H9 (cell line): ENCODE measurements around the gene ITGA11. TPM values are rescaled to one million over a fixed set of nuclear protein-coding genes. Genes with fewer than 3 reads are reported as not detected.

Experiments
- DNase-seq: peaks from one replicate; pipeline ENCODE4 v3.0.0-alpha.2; 2017
- H2AFZ ChIP-seq: one replicate; pipeline ENCODE4 v1.6.1; 2013; ENCODE audit warnings: mild to moderate bottlenecking, low read length, control low read depth, moderate library complexity
- H2AK5ac ChIP-seq: 2 replicates; pipeline ENCODE4 v1.6.1; 2013; ENCODE audit warnings: low read length, control low read depth, mixed read lengths; ENCODE audit not compliant: insufficient read length
- H2BK120ac ChIP-seq: one replicate; pipeline ENCODE4 v1.6.1; 2013; ENCODE audit warnings: low read depth, mild to moderate bottlenecking, low read length, control low read depth, inconsistent platforms; ENCODE audit not compliant: poor library complexity, severe bottlenecking
- H2BK12ac ChIP-seq: 2 replicates; pipeline ENCODE4 v1.6.1; 2013; ENCODE audit warnings: low read length, control low read depth, mixed read lengths, low read depth; ENCODE audit not compliant: insufficient read length
- H2BK15ac ChIP-seq: 2 replicates; pipeline ENCODE4 v1.6.1; 2013; ENCODE audit warnings: low read depth, low read length, control low read depth
- H2BK20ac ChIP-seq: one replicate; pipeline ENCODE4 v1.6.1; 2013; ENCODE audit warnings: low read depth, mild to moderate bottlenecking, low read length, control low read depth, inconsistent platforms; ENCODE audit not compliant: poor library complexity, severe bottlenecking
- H2BK5ac ChIP-seq: 2 replicates; pipeline ENCODE4 v1.6.1; 2013; ENCODE audit warnings: low read length, control low read depth, mixed read lengths; ENCODE audit not compliant: insufficient read length
- H3K14ac ChIP-seq: 2 replicates; pipeline ENCODE4 v1.6.1; 2013; ENCODE audit warnings: low read length, control low read depth; ENCODE audit not compliant: insufficient read depth
- H3K18ac ChIP-seq: 2 replicates; pipeline ENCODE4 v1.6.1; 2013; ENCODE audit warnings: low read depth, mild to moderate bottlenecking, mixed read lengths, low read length, control low read depth; ENCODE audit not compliant: insufficient read length
- H3K23ac ChIP-seq: 2 replicates; pipeline ENCODE4 v1.6.1; 2013; ENCODE audit warnings: low read length, control low read depth, mixed read lengths, low read depth; ENCODE audit not compliant: insufficient read length
- H3K23me2 ChIP-seq: 2 replicates; pipeline ENCODE4 v1.6.1; 2013; ENCODE audit warnings: low read depth, mild to moderate bottlenecking, mixed read lengths, low read length, control low read depth; ENCODE audit not compliant: insufficient read length, poor library complexity, severe bottlenecking
- H3K27ac ChIP-seq: 2 replicates; pipeline ENCODE4 v1.5.1; 2013; ENCODE audit warnings: low read length, control low read depth, mixed read lengths, low read depth; ENCODE audit not compliant: insufficient read length
- H3K27me3 ChIP-seq: 2 replicates; pipeline ENCODE4 v1.6.1; 2013; ENCODE audit warnings: low read length, control low read depth, inconsistent platforms; ENCODE audit not compliant: insufficient read depth
- H3K4ac ChIP-seq: 2 replicates; pipeline ENCODE4 v1.6.1; 2013; ENCODE audit warnings: low read depth, mild to moderate bottlenecking, control low read depth, inconsistent platforms, low read length, moderate library complexity
- H3K4me1 ChIP-seq: 2 replicates; pipeline ENCODE4 v1.6.1; 2013; ENCODE audit warnings: low read length, control low read depth, inconsistent platforms; ENCODE audit not compliant: insufficient read depth
- H3K4me2 ChIP-seq: 2 replicates; pipeline ENCODE4 v1.6.1; 2013; ENCODE audit warnings: low read length, control low read depth, mixed read lengths; ENCODE audit not compliant: insufficient read length, insufficient read depth
- H3K56ac ChIP-seq: 2 replicates; pipeline ENCODE4 v1.6.1; 2013; ENCODE audit warnings: low read depth, mild to moderate bottlenecking, mixed read lengths, low read length, control low read depth; ENCODE audit not compliant: insufficient read length
- H3K79me1 ChIP-seq: 2 replicates; pipeline ENCODE4 v1.6.1; 2013; ENCODE audit warnings: low read depth, mild to moderate bottlenecking, moderate library complexity, low read length, control low read depth, inconsistent platforms; ENCODE audit not compliant: insufficient read depth, poor library complexity, severe bottlenecking
- H3K79me2 ChIP-seq: 2 replicates; pipeline ENCODE4 v1.6.1; 2013; ENCODE audit warnings: low read length, control low read depth, inconsistent platforms; ENCODE audit not compliant: insufficient read depth
- H3K9ac ChIP-seq: 2 replicates; pipeline ENCODE4 v1.6.1; 2013; ENCODE audit warnings: low read length, control low read depth, mixed read lengths; ENCODE audit not compliant: insufficient read length; ENCODE audit errors: extremely low read depth
- H3K9me3 ChIP-seq: one replicate; pipeline ENCODE4 v1.6.1; 2013; ENCODE audit warnings: low read depth, low read length, inconsistent platforms; ENCODE audit not compliant: control insufficient read depth
- H3T11ph ChIP-seq: one replicate; pipeline ENCODE4 v1.6.1; 2013; ENCODE audit warnings: mild to moderate bottlenecking, low read length, control low read depth, inconsistent platforms
- H4K20me1 ChIP-seq: one replicate; pipeline ENCODE4 v1.6.1; 2013; ENCODE audit not compliant: control insufficient read depth, insufficient read length, insufficient read depth
- H4K5ac ChIP-seq: 2 replicates; pipeline ENCODE4 v1.6.1; 2013; ENCODE audit warnings: low read depth, mild to moderate bottlenecking, mixed read lengths, low read length, control low read depth; ENCODE audit not compliant: insufficient read length
- H4K8ac ChIP-seq: replicated peaks from 2 replicates; pipeline ENCODE4 v1.6.1; 2013; ENCODE audit warnings: low read length, control low read depth, mixed read lengths, low read depth; ENCODE audit not compliant: insufficient read length
- H4K91ac ChIP-seq: 2 replicates; pipeline ENCODE4 v1.6.1; 2013; ENCODE audit warnings: low read depth, mild to moderate bottlenecking, moderate library complexity, mixed read lengths, low read length, control low read depth; ENCODE audit not compliant: insufficient read length
- H3K27ac Mint-ChIP-seq, 3 experiments: 2 replicates in 2 of 3; 3 replicates in 1 of 3; pipeline ENCODE4 v1.8.0; 2020 to 2021; ENCODE audit warnings: mixed read lengths in 3 of 3, mild to moderate bottlenecking in 1 of 3, moderate library complexity in 1 of 3
- H3K27me3 Mint-ChIP-seq: 2 replicates; pipeline ENCODE4 v1.8.0; 2021; ENCODE audit warnings: low read depth, mild to moderate bottlenecking, moderate library complexity, mixed read lengths
- H3K36me3 Mint-ChIP-seq, 3 experiments: 2 replicates in 2 of 3; 3 replicates in 1 of 3; pipeline ENCODE4 v1.8.0; 2020 to 2021; ENCODE audit warnings: low read depth in 3 of 3, mixed read lengths in 3 of 3; ENCODE audit not compliant: insufficient read depth in 1 of 3
- H3K4me1 Mint-ChIP-seq, 2 experiments: 2 replicates each; pipeline ENCODE4 v1.8.0; 2020; ENCODE audit warnings: mixed read lengths in 2 of 2
- H3K4me3 Mint-ChIP-seq, 2 experiments: 2 replicates in 1 of 2; 3 replicates in 1 of 2; pipeline ENCODE4 v1.8.0; 2020 to 2021; ENCODE audit warnings: mild to moderate bottlenecking in 2 of 2, mixed read lengths in 2 of 2, moderate library complexity in 1 of 2
- H3K9me3 Mint-ChIP-seq, 2 experiments: 2 replicates in 1 of 2; 3 replicates in 1 of 2; pipeline ENCODE4 v1.8.0; 2020; ENCODE audit warnings: mild to moderate bottlenecking in 2 of 2, mixed read lengths in 2 of 2, moderate library complexity in 1 of 2
- WGBS: extraction: QIAGEN DNeasy Blood & Tissue Kit; methylation state at CpG from one replicate; pipeline ENCODE4 v1.1.7; 2013; ENCODE audit warnings: missing lambda C conversion rate, low lambda C conversion rate, mixed read lengths; ENCODE audit not compliant: insufficient read length; ENCODE audit errors: extremely low coverage; 5-methylcytosine and 5-hydroxymethylcytosine counted together
- total RNA-seq: library from RNA; stranded (reverse); gene quantifications from 2 replicates; pipeline ENCODE4 v1.2.1, GENCODE V29; 2021
- TF ChIP-seq, protein P1 (sequence below): fragments of 200-600 bp; sonication (generic); conservative IDR thresholded peaks from 3 replicates; pipeline ENCODE4 v1.8.0; 2021; ENCODE audit warnings: antibody characterized with exemption, mild to moderate bottlenecking

The ITGA11 gene
- total RNA-seq, 1 experiment from 2014 or later, result 0.07 TPM

DNA sequence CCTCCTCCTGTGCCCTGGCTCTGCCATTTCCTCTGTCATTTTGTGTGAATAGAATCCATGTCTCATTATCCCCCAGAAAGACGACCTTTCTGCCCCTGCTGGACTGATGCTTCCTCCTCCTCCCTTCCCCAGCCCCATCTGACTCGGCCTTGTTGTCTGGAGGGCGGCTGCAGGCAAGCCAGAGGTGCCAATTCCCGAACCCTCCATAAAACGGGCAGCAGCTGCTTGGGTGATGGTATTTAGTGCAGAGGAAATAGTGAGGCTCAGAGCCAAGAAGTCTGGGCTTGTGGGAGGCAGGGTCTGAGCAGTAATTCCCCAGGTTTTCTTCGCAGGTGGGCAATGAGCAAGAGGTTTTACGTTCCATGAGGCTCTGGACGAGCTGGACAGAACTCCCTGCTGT lies 71.2 kb downstream of the ITGA11 start:
- H4K91ac ChIP-seq, result no peak overlapping the region
- no peak overlapping the region for H4K8ac ChIP-seq
- H4K20me1 ChIP-seq, result no peaks in the 10 kb centered on the region
- no peak overlapping the region for H3K23ac ChIP-seq
- no peak overlapping the region for H3K9ac ChIP-seq
- no peak overlapping the region for H4K5ac ChIP-seq
- H2BK5ac ChIP-seq, result no peak overlapping the region
- H3K9me3 ChIP-seq, result no peaks in the 10 kb centered on the region
- TF ChIP-seq, protein P1, sequence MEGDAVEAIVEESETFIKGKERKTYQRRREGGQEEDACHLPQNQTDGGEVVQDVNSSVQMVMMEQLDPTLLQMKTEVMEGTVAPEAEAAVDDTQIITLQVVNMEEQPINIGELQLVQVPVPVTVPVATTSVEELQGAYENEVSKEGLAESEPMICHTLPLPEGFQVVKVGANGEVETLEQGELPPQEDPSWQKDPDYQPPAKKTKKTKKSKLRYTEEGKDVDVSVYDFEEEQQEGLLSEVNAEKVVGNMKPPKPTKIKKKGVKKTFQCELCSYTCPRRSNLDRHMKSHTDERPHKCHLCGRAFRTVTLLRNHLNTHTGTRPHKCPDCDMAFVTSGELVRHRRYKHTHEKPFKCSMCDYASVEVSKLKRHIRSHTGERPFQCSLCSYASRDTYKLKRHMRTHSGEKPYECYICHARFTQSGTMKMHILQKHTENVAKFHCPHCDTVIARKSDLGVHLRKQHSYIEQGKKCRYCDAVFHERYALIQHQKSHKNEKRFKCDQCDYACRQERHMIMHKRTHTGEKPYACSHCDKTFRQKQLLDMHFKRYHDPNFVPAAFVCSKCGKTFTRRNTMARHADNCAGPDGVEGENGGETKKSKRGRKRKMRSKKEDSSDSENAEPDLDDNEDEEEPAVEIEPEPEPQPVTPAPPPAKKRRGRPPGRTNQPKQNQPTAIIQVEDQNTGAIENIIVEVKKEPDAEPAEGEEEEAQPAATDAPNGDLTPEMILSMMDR, result no peak
- H3K23me2 ChIP-seq, result no peaks in the 10 kb centered on the region
- peaks cover 4 to 12% (median 9%) of the 10 kb centered on the region in 3 experiments; a peak in 5 of 7 replicates for H3K36me3 Mint-ChIP-seq
- H3K4me2 ChIP-seq, result no peak overlapping the region
- H3K9me3 Mint-ChIP-seq, result peaks cover 13 to 15% of the 10 kb centered on the region in 2 experiments
- H3K27me3 Mint-ChIP-seq, result peaks cover 4% of the 10 kb centered on the region
- H3K18ac ChIP-seq, result no peak overlapping the region
- no peaks in the 10 kb centered on the region for H3K4me1 ChIP-seq
- H3T11ph ChIP-seq, result no peak overlapping the region
- H2BK120ac ChIP-seq, result no peak overlapping the region
- no peak overlapping the region for H3K4me3 Mint-ChIP-seq
- H3K79me1 ChIP-seq, result no peaks in the 10 kb centered on the region
- no peak overlapping the region for H2AFZ ChIP-seq
- H2BK15ac ChIP-seq, result no peak overlapping the region
- H3K14ac ChIP-seq, result no peak overlapping the region
- no CpG with 5 or more reads among the region's 8 CpGs for WGBS
- H3K4me1 Mint-ChIP-seq, result peaks cover 0 to 3% of the 10 kb centered on the region in 2 experiments; a peak in 1 of 4 replicates
- H2BK20ac ChIP-seq, result no peak overlapping the region
- no peak overlapping the region for H3K56ac ChIP-seq
- H3K27ac ChIP-seq, result no peak overlapping the region
- DNase-seq, result no peak
- no peak overlapping the region for H2AK5ac ChIP-seq
- no peaks in the 10 kb centered on the region for H3K79me2 ChIP-seq
- no peaks in the 10 kb centered on the region; the same call in 1 of the 2 replicates for H3K27me3 ChIP-seq
- H2BK12ac ChIP-seq, result no peak overlapping the region
- no peak overlapping the region for H3K27ac Mint-ChIP-seq
- H3K4ac ChIP-seq, result no peak overlapping the region
